HG02571 (cell line): ENCODE results near the gene STXBP6.
"Not testable (repeated sequence)": the region's sequence is repeated elsewhere in the genome, so short reads cannot be mapped to it uniquely, and the experiment has no call there.

ENCODE experiments used
- ATAC-seq: cut with Tn5 transposase; IDR thresholded peaks from one replicate; pipeline ENCODE4 v1.9.1; 2021; ENCODE audit warnings: mild to moderate bottlenecking, moderate library complexity; ENCODE audit not compliant: unreplicated experiment

The STXBP6 gene

DNA sequence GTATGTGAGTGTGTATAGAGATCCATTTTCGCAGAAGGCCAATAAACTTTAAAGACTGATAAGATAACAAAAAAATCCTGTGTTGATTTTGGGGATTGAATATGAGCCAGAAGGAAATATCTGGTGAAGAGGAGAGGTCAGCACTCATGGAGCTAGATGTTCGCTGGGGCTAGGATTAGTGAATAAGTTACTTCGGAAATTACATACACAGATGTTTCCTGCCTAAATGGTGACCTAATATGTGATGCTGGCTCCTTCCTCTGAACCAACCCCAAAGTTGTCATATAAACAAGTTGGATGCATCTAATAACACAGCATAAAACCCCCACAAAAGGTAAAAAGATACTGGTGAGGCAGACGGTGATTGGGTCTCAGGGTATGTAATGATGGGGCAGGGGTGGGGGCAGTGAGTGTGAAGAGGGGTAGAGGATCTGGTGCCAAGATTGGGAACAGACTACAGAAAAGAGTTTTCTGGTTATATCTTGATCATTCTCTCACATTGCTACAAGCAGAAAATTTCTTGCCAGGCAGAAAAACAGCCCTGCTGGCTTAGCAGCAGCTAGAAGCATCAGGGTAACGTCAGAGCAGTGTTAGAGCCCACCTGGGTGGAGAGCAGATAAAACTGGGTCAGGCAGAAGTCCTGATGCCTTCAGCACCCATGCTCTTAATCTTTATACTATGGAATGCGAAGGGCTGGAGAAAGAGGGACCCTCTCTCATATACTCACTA is 275.6 kb downstream of the STXBP6 start:
- ATAC-seq, result no peak

GRCh38 chr14:24773564-24773963 is 276.4 kb downstream of the STXBP6 start:
- not testable (repeated sequence) for ATAC-seq

- ATAC-seq, result no peak
These were observed 283.5 kb downstream of the STXBP6 start for GRCh38 chr14:24766434-24766833.

- ATAC-seq, result no peak
These were observed 288.8 kb downstream of the STXBP6 start for GRCh38 chr14:24761141-24761540.
